ENCODE data around the gene LSS.

The LSS gene

DNA sequence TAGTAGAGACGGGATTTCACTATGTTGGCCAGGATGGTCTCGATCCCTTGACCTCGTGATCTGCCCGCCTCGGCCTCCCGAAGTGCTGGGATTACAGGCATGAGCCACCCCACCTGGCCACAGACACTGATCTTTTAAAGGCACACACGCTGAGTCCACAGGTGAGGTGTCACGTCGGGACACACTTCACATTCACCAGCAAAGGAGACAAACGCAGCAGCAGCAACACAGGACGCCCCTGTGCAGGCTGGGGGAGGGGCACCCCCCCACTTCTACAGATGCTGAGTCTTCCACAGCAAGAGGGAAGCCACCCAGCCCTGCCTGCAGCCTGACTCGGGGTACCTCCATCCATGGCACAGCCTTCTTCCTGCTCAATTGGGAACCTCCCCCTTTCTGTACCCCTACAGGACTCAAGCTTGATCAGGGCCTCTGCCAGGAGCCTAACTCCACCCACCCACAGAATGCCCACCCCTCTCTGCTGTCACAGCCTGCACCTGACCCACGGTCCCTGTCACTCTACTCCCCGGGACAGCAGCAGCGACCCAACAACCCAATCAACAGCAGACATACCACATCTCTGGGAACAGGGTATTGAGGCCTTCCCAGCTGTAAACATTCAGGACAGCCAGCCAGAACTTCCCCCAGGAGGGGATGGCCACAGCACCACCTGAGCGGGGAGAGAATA lies 9.5 kb downstream of the LSS start:
- no peak for DNase-seq

GRCh38 chr21:46217511-46218196 lies 10.9 kb downstream of the LSS start:
- DNase-seq: no peak

DNA sequence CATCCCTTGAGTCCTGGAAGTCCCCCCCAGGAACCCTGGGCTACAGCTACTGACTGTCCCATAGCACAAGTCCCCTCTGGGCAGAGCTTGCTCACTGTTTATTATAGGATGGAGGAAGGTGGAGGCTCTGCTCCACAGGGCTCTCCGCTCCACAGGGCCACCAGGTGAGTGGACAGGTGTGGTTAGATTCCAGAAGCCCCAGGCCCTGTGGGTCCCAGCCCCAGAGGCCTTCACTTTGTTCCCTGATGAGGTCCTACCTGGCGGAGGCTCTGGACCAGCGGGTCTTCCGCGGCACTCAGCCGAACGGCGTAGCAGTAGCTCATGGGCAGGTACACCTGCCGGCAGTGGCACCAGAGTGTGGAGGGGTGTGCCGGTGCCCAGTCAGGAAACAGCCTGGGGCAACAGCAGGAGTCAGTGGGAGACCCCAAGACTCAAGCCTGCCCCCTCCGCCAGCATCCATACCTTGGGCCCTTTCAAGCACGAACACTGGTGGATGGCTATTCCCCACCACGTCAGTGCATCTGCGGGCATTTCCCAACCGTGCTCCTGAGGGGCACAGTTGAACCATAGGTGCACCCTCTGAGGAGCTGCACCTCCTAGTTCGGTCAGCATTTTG lies 12.3 kb downstream of the LSS start:
- no peak for DNase-seq

GRCh38 chr21:46215436-46216131 lies 13.0 kb downstream of the LSS start:
- DNase-seq: no peak

DNA sequence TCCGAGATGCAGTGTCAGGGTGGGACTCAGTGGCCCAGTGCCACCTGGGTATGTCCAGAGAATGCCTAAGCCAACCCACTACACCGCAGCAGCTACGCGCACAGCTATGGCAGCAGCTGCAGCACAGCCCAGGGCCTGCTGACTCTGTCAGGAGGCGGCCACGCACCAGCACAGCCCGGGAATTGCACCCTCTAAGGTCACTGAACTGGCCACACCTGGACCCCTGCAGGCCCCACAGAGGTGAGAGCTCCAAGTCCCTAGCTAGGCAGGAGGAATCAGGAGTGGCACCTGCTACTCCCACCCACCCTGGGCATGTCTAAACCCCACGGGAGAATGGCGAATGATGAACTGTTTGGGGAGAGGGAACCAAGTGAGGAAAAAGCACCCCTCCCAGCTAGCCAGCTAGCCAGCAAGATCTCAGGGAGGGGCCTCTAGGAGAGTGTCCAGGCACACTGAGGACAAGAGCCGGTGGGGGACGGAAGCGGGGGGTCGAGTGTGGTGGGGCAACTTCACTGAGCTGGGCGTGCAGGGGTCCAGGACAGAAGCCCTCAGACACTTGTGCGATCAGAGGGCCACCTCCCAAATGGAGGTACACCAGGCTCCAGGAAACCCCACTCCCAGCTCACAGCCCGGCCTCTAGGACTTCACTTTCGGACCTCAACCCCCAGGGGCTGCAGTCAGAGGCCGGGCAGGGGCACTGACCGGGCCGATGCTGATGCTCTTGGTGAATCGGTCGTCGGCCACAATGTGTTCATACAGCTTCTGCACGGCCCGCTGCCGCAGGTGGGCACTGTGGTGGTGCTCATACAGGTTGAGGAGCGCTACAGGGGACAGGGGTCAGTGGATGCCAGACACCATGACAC lies 13.9 kb downstream of the LSS start:
- no peak for DNase-seq

DNA sequence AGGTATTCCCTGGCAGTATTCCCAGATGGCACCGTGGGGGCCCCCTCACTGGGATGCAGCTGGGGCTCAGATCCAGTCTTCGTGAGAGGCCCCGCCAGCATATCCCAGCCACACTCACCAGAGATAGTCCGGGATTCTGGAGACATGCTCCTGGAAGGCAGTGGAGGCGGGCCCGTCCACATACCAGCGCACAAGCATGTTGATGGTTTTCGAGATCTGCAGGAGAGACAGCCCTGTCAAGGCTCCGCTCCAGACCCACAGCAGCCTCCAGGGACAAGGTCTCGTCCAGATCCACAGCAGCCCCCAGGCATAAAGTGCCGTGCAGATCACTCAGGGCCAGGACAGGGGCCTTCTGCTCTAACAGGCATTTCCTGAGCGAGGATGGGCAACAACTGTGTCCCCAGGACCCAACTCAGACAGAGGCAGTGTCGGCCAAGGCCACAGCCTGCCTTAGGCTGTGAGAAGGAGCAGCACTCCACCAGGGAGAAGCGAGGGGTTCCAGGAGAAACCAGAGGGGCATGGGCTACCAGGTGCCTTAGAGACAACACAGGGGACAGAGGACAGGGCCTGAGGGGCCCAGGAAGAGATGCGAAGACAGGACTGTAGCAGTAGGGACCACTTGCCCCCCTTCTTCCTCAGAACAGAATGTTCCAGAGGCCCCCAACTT lies 14.8 kb downstream of the LSS start:
- DNase-seq: no peak

DNA sequence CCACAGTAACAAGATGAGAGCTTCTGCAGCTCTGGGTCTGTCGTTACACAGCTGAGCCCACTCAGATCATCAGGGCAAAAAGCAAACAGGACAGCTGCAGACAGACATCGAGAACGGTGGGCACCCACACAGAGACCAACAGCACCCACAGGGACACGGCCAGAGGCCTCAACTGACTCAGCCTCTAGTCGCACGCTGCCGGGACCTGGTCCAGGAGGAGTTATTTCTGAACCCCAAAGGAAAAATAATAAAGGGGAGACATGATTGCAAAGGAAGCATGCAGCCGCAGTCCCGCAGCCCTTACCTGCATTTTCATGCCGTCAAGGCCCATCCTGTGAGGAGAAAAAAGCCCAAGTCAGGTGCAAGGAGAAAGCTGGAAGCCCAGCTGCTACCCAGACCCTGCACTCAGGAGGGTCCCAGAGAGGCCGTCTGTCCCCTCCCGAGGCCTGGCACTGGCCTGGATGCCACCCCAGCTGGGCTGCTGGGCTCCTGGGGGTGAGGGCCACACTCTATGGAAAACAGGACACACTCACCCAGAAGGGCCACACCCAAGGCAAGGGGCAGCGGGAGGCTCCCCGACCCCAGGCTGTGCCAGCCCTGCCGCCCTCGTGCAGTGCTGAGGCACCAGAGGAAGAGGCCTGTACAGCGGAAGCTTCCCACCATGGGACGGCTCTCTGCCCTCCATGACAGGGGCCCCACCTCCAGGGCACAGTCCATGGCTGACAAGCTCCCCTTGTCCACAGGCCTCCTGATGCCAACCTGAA lies 15.7 kb downstream of the LSS start:
- DNase-seq: no peak

- DNase-seq: no peak
Observed at GRCh38 chr21:46211786-46212720, 16.5 kb downstream of the LSS start.

- no peak for DNase-seq
Observed at GRCh38 chr21:46211376-46211775, 17.2 kb downstream of the LSS start.

DNA sequence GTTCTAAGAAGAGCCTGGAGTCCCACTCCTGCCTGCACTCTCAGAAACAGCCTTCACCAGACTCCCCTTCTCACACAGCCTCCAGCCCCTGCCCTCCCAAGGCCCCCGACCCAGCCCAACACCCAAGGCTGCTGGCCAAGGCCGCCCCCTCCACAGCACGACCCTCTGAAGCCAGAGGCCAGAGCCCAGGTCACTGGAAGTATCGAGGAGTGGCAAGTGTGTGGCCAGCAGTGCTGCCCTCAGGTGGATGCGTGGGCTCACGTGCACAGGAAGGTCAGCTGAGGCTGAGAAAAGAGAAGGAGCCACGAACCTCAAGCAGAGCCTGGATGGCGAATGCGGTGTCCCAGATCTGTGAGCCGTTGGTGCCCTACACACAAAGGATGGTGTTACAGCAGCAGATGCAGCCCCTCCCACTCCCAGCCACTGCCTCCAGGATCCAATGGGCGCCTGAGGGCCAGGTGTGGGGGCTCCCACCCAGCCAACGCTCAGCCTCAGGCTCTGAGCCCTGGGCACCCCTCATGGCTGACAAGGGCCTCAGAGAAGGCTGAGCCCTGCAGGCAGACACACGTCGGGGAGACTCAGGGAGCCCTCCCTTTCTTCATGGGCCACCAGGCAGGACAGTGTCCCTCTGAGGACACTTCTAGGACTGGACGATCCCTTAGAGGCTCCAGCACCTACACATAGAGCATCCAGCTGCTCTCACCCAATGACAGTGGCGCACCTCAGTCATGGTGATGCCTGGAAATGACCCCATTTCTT lies 18.0 kb downstream of the LSS start:
- DNase-seq: no peak

DNA sequence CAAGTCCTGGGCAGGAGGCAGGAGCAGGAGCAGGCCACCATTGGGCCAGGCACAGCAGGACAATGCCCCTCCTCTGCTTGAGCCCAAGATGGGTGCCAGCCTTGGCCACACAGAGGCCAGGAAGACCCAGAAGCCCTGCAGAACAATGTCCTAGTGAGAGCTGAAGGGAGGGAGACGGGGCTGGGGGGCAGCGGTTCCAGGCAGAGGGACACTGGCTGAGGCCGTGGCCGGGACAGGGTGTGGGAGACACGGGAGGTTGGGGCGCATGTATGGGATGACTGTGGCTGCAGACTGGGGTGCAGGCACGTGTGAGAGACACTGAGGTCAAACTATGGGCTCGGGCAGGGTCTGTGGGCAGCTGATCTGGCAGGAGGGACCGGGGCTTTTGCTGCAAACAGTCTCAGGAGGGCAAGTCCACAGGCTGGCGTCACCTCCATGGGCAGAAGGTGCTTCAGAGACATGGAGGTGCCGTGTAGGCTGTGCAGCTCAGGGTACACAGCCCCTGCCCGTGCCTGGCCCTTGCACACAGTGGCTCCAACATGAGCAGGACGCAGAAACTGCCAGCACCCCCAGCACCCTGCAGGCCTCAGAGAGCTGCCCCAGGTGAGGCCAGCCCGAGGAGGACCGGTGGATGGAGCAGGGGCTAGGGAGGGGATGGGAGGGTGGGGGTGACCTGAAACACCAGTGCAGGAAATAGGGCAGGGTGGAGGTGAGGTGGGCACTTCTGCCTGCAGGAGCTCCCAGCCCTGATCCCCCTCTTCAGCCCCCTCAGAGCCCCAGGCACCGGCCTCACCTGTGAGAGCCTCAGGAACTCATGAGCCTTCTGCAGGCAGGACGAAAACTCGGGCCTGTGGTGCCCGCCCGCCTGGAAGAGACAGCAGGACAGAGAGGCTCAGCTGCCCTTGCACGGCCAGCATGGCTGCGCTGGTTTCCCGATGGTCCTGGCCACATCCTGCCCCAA lies 19.5 kb downstream of the LSS start:
- DNase-seq: no peak

- DNase-seq: no peak
Observed at GRCh38 chr21:46207920-46208591, 20.5 kb downstream of the LSS start.

DNA sequence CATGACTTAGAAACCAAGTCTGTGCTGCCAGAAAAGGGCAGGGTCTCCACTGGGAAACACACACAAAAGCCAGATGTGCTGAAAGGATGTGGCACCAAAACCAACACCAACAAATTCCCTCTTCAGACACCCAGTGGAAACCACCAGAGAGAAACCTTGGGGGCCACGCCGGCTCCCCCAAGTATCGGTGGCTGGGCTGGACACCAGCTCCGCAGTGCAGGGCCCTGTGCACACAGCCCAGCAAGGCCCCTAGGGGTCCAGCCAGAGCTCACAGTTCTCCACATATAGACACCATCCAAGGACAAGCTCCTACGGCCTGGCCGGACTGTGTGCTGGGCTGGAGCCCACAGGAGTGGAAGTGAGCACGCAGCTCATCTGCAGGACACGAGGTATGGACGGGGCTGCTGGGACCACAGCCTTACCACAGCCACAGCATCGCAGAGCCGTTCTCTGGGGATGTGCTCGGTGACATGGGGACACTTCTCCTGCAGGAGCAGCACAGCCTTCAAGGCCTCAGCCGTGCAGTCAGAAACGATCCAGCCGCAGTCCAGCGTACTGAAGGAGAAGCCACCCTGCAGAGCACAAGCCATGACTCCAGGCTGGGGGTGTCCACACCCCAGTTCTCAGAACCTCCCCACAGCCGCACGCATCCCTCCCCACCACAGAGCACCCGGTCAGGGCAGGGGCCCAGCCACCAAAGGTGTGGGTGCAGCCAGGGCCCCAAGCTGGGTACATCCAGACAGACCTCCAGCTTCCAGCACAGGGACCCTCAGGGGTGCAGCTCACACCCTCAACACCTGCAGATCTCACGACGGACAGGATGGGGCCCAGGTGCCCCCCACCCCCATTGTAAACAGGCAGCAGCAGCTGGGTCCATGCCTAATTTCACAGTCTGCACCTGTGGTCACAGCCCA lies 21.3 kb downstream of the LSS start:
- no peak for DNase-seq

DNA sequence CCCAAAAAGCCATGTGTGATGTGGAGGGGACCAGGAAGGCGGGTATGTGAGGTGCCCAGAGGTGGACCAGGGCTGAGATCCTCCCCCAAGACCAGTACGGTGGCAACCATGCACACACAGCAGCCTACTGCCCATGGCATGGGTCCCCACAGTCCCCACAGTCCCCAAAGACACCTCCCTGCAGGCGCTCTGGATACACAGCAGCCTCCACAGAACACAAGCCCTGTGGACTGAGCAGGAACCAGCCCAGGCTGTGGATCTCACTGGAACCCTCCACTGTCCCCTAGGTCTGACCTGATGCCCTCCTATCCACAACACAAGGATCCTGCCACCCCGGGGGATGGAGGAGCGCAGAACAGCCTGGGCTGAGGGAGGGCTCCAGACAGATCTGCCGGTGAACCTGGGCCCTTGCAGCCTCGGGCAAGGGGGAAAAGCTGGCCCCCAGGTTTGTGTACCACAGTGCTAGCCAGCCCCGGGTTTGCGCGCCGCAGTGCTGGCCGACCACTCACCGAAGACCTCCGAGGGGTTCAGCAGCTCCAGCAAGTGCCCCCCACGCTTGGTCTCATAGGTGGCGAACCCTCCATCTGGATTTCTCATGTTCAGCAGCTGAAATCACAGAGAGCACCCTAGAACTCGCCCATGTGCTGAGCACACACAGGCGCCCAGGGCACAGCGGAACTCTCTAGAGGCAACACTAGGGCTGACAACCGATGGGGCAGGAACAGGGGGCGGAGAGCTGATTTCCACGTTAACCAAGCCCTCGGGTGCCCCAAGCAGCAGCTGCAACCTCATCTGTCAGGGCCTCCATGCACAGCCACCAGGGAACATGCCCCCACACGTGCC lies 22.2 kb downstream of the LSS start:
- DNase-seq: no peak

DNA sequence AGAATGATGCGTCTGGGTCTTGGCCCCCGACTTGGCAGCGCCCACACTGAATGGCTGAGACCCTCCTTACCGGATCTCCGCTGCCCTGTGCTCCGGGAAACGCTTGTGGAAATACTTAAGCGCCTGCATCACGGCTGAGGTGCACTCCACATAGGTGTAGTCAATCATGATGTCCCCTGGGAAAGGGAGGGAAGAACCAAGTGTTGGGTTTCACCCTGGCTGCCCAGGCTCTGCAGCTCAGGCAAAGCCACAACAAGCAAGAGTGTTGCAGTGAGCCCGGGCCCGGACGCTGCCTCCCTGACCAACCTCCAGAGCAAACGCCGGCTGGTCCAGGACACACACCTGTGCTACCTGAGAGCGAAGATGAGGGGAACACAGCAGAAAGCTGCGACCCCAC lies 22.8 kb downstream of the LSS start:
- no peak for DNase-seq

- DNase-seq: no peak
Observed at GRCh38 chr21:46205166-46205565, 23.4 kb downstream of the LSS start.
